HEK293 (cell line): ENCODE measurements around the gene RXFP4.

Experiments used
- CTCF ChIA-PET: fragments of 350-600 bp; formaldehyde crosslinking; extraction: SDS; loops from one replicate; lab custom pipeline; 2021; ENCODE audit warnings: antibody characterized with exemption; lab: Yijun Ruan, JAX
- POLR2A ChIA-PET: fragments of 300-600 bp; formaldehyde crosslinking; extraction: SDS; loops from one replicate; lab custom pipeline; 2020; ENCODE audit warnings: antibody characterized with exemption, inconsistent platforms; lab: Yijun Ruan, JAX
- H3K27ac ChIP-seq: fragments of 200-500 bp; sonication (Bioruptor generic); 2 replicates; pipeline ENCODE4 v1.5.1; 2014; ENCODE audit warnings: low read depth, low read length, control low read depth, inconsistent platforms; ENCODE audit errors: extremely low read depth
- H3K36me3 ChIP-seq, 2 experiments: fragments of 200-500 bp in 1 of 2; sonication (Bioruptor generic) in 1 of 2; 1 replicate in 1 of 2; 2 replicates in 1 of 2; pipeline ENCODE4 v1.5.1; 2014 to 2017; ENCODE audit warnings: inconsistent platforms in 2 of 2, low read length in 2 of 2; ENCODE audit not compliant: control insufficient read depth in 2 of 2, insufficient read depth in 1 of 2
- H3K4me1 ChIP-seq: fragments of 200-500 bp; sonication (Bioruptor generic); 2 replicates; pipeline ENCODE4 v1.5.1; 2014; ENCODE audit warnings: mild to moderate bottlenecking, low read length, inconsistent platforms; ENCODE audit not compliant: control insufficient read depth, insufficient read depth
- H3K4me3 ChIP-seq: 2 replicates; pipeline ENCODE4 v1.5.1; 2011; ENCODE audit warnings: low read depth, mild to moderate bottlenecking, control low read depth, low read length, moderate library complexity
- H3K9me3 ChIP-seq: fragments of 200-500 bp; sonication (Bioruptor generic); 2 replicates; pipeline ENCODE4 v1.5.1; 2014; ENCODE audit warnings: low read depth, low read length, inconsistent platforms; ENCODE audit not compliant: control insufficient read depth, insufficient read depth
- BCL11A ChIP-seq: fragments of 450-650 bp; formaldehyde crosslinking; IDR thresholded peaks from 2 replicates; pipeline ENCODE4 v1.5.1; 2016; ENCODE audit warnings: low read depth, missing biosample characterization, missing genetic modification characterization
- GLI2 ChIP-seq: fragments of 450-650 bp; formaldehyde crosslinking; IDR thresholded peaks from 2 replicates; pipeline ENCODE4; 2017; ENCODE audit warnings: missing biosample characterization, missing genetic modification characterization, low read depth, borderline replicate concordance
- HOXC10 ChIP-seq: sonication (generic); formaldehyde crosslinking; IDR thresholded peaks from 2 replicates; pipeline ENCODE4 v1.8.1; 2023; ENCODE audit warnings: mild to moderate bottlenecking, missing genetic modification reagents
- IKZF3 ChIP-seq: fragments of 450-650 bp; IDR thresholded peaks from 2 replicates; pipeline ENCODE4 v1.5.0; 2018; ENCODE audit warnings: missing biosample characterization, mild to moderate bottlenecking, missing genetic modification characterization, moderate library complexity
- KLF10 ChIP-seq: fragments of 450-650 bp; IDR thresholded peaks from 2 replicates; pipeline ENCODE4 v1.5.1; 2018; ENCODE audit warnings: missing biosample characterization, mild to moderate bottlenecking, missing genetic modification characterization
- KLF8 ChIP-seq: fragments of 450-650 bp; formaldehyde crosslinking; IDR thresholded peaks from 2 replicates; pipeline ENCODE4 v1.5.1; 2016; ENCODE audit warnings: missing biosample characterization, missing genetic modification characterization
- OSR2 ChIP-seq: fragments of 450-650 bp; formaldehyde crosslinking; IDR thresholded peaks from 2 replicates; pipeline ENCODE4 v1.5.1; 2016; ENCODE audit warnings: missing biosample characterization, missing genetic modification characterization
- YY1 ChIP-seq: fragments of 450-650 bp; formaldehyde crosslinking; IDR thresholded peaks from 2 replicates; pipeline ENCODE4 v1.5.1; 2018; ENCODE audit warnings: missing biosample characterization, missing genetic modification characterization
- ZBTB1 ChIP-seq: fragments of 450-650 bp; formaldehyde crosslinking; IDR thresholded peaks from 2 replicates; pipeline ENCODE4 v1.5.1; 2016; ENCODE audit warnings: missing biosample characterization, missing genetic modification characterization
- ZBTB21 ChIP-seq: fragments of 450-650 bp; formaldehyde crosslinking; IDR thresholded peaks from 2 replicates; pipeline ENCODE4 v1.5.1; 2017; ENCODE audit warnings: missing biosample characterization, missing genetic modification characterization
- ZBTB48 ChIP-seq: fragments of 450-650 bp; formaldehyde crosslinking; IDR thresholded peaks from 2 replicates; pipeline ENCODE4 v1.5.1; 2016; ENCODE audit warnings: missing biosample characterization, missing genetic modification characterization
- ZFHX2 ChIP-seq: fragments of 450-650 bp; formaldehyde crosslinking; conservative IDR thresholded peaks from 2 replicates; pipeline ENCODE4 v1.5.1; 2016; ENCODE audit warnings: missing biosample characterization, missing genetic modification characterization
- ZNF169 ChIP-seq: fragments of 450-650 bp; formaldehyde crosslinking; IDR thresholded peaks from 2 replicates; pipeline ENCODE4 v1.5.1; 2016; ENCODE audit warnings: missing biosample characterization, missing genetic modification characterization
- ZNF2 ChIP-seq: fragments of 450-650 bp; formaldehyde crosslinking; IDR thresholded peaks from 2 replicates; pipeline ENCODE4 v1.5.1; 2016; ENCODE audit warnings: missing biosample characterization, missing genetic modification characterization
- ZNF324 ChIP-seq: fragments of 450-650 bp; formaldehyde crosslinking; IDR thresholded peaks from 2 replicates; pipeline ENCODE4 v1.5.1; 2016; ENCODE audit warnings: missing biosample characterization, missing genetic modification characterization
- ZNF366 ChIP-seq: fragments of 450-650 bp; formaldehyde crosslinking; conservative IDR thresholded peaks from 2 replicates; pipeline ENCODE4 v1.5.1; 2016; ENCODE audit warnings: missing biosample characterization, missing genetic modification characterization
- ZNF510 ChIP-seq: fragments of 450-650 bp; formaldehyde crosslinking; IDR thresholded peaks from 2 replicates; pipeline ENCODE4 v1.5.1; 2018; ENCODE audit warnings: mild to moderate bottlenecking, missing genetic modification characterization, missing biosample characterization; ENCODE audit not compliant: insufficient replicate concordance
- ZNF580 ChIP-seq: fragments of 450-650 bp; formaldehyde crosslinking; IDR thresholded peaks from 2 replicates; pipeline ENCODE4 v1.5.1; 2016; ENCODE audit warnings: missing biosample characterization, missing genetic modification characterization
- ZNF629 ChIP-seq: fragments of 450-650 bp; formaldehyde crosslinking; IDR thresholded peaks from 2 replicates; pipeline ENCODE4 v1.5.1; 2017; ENCODE audit warnings: missing biosample characterization, missing genetic modification characterization
- ZNF701 ChIP-seq: fragments of 450-650 bp; formaldehyde crosslinking; IDR thresholded peaks from 2 replicates; pipeline ENCODE4 v1.5.1; 2016; ENCODE audit warnings: missing biosample characterization, missing genetic modification characterization
- ZNF785 ChIP-seq: fragments of 450-650 bp; formaldehyde crosslinking; IDR thresholded peaks from 2 replicates; pipeline ENCODE4 v1.5.1; 2016; ENCODE audit warnings: missing biosample characterization, missing genetic modification characterization
- ZSCAN16 ChIP-seq: fragments of 450-650 bp; formaldehyde crosslinking; IDR thresholded peaks from 2 replicates; pipeline ENCODE4 v1.5.1; 2016; ENCODE audit warnings: missing biosample characterization, missing genetic modification characterization
- TF ChIP-seq, protein P1 (sequence below): fragments of 450-650 bp; formaldehyde crosslinking; IDR thresholded peaks from 2 replicates; pipeline ENCODE4 v1.5.1; 2016; ENCODE audit warnings: missing biosample characterization, missing genetic modification characterization
- TF ChIP-seq, protein P2 (sequence below): fragments of 450-650 bp; formaldehyde crosslinking; IDR thresholded peaks from 2 replicates; pipeline ENCODE4 v1.5.1; 2016; ENCODE audit warnings: missing biosample characterization, missing genetic modification characterization, borderline replicate concordance

Gene RXFP4

DNA sequence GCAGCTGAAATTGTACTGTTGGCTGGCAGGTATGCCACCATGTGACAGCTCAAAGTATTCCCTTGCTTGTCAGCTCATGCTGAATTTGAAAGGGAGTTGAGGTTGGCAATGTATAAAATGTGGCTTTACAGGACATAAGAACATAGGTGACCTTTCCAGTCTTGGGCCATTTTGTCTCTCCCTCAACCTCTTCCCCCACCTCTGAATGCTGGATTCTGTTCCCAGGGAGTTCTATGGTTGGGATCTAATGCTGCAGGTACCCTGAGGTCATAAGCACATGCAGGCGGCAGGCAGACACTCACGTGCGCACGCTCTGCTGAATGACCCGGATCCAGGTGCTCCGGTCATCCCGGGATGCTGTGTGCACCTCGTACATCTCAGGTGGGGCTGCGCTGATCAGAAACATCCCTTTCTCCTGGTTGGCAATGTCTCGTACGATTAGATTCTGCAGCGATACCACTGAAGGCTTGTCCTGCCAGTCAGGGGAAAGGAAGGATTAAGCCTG is 16.0 kb downstream of the RXFP4 start (continued):
- TF ChIP-seq YY1 (tag by site-specific recombination), result no peak

DNA sequence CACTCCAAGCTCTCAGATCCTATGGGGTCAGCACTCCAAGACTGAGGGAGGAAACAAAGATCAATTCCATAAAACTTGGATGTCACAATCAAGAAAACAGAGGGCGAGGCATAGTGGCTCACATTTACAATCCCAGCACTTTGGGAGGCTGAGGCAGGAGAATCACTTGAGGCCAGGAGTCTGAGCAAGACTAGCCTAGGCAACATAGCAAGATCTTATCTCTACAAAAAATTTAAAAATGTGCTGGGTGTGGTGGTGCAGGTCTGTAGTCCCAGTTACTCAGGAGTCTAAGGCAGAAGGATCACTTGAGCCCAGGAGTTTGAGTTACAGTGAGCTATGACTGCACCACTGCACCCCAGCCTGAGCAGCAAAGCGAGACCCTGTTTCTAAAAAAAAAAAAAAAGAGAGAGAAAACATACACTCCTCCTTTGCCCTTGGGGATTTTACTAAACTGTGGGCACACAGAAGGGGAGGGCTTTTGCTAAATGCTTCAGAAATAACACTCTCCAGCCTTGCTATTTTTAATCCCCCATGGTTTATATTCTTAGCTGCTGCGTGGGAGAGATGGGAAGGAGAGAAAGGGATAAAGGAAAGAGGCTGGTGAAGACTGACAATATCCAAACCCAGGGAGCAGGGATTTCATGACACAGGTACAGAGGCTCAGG is 18.8 kb downstream of the RXFP4 start:
- Histone ChIP-seq H3K36me3 (peaks cover 63 to 84% of the 10 kb centered on the region in 2 experiments), H3K9me3 (no peaks in the 10 kb centered on the region), H3K27ac (no peak overlapping the region), H3K4me3 (no peak overlapping the region), H3K4me1 (no peaks in the 10 kb centered on the region)
- TF ChIP-seq ZNF580 (tag by site-specific recombination), result no peak
- TF ChIP-seq ZNF701, result no peak
- no peak for TF ChIP-seq ZNF324 (tag by site-specific recombination)
- no peak for TF ChIP-seq GLI2 (tag by site-specific recombination)
- no peak for TF ChIP-seq KLF10
- TF ChIP-seq KLF8 (tag by site-specific recombination), result no peak
- TF ChIP-seq ZNF169 (tag by site-specific recombination), result no peak
- no peak for TF ChIP-seq ZFHX2 (tag by site-specific recombination)
- TF ChIP-seq ZNF785, result no peak
- TF ChIP-seq ZBTB48 (tag by site-specific recombination), result no peak
- no peak for TF ChIP-seq ZSCAN16
- no peak for TF ChIP-seq YY1 (tag by site-specific recombination)
- no peak for TF ChIP-seq ZNF2
- no peak for TF ChIP-seq BCL11A (tag by site-specific recombination)
- TF ChIP-seq IKZF3, result no peak
- TF ChIP-seq ZNF366 (tag by site-specific recombination), result no peak
- TF ChIP-seq ZBTB21 (tag by site-specific recombination), result no peak
- TF ChIP-seq, protein P1, sequence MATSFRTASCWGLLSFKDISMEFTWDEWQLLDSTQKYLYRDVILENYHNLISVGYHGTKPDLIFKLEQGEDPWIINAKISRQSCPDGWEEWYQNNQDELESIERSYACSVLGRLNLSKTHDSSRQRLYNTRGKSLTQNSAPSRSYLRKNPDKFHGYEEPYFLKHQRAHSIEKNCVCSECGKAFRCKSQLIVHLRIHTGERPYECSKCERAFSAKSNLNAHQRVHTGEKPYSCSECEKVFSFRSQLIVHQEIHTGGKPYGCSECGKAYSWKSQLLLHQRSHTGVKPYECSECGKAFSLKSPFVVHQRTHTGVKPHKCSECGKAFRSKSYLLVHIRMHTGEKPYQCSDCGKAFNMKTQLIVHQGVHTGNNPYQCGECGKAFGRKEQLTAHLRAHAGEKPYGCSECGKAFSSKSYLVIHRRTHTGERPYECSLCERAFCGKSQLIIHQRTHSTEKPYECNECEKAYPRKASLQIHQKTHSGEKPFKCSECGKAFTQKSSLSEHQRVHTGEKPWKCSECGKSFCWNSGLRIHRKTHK, result no peak
- TF ChIP-seq ZNF510 (tag by site-specific recombination), result no peak
- ChIA-PET CTCF (interaction anchor here (0.6 to 1.0 kb wide), 3 partner anchors 16 to 22 kb away, joined by 4 to 5 read pairs (median 4); no protein-coding TSS in a partner anchor), POLR2A (interaction anchor here (1.0 to 3.2 kb wide), 2 partner anchors 16 to 17 kb away, joined by 3 to 11 read pairs; no protein-coding TSS in a partner anchor)

DNA sequence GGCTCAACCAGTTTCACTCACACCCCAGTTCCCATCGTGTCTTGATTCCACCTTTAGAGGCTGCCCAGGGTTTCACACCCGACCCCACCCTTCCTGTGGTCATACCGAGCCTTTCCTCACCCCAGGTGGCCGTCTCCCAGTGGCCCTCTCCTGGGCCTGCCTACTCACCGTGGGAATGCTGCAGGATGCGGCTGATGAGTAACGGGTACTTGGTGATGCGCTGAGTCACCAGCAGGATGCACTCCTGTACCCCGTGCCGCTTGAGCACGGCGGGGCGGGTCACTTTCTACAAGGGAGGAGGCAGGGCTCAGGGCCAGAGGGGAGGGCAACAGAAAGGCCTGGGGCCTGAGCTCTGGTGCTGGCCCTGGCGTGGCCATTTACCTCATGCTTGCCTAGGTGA is 20.5 kb downstream of the RXFP4 start:
- Histone ChIP-seq H3K9me3 (no peaks in the 10 kb centered on the region), H3K4me1 (no peaks in the 10 kb centered on the region), H3K4me3 (no peak overlapping the region), H3K36me3 (peaks cover 49 to 88% of the 10 kb centered on the region in 2 experiments), H3K27ac (no peak overlapping the region)
- POLR2A ChIA-PET, result interaction anchor here (1.2 to 3.2 kb wide), 4 partner anchors 14 to 28 kb away, joined by 3 to 11 read pairs (median 8); partner anchors contain the start of gene ARHGEF2
- CTCF ChIA-PET, result interaction anchor here (1.1 to 2.4 kb wide), 6 partner anchors 15 to 105 kb away, joined by 3 to 12 read pairs (median 6); no protein-coding TSS in a partner anchor
- TF ChIP-seq ZNF629 (tag by site-specific recombination) (0 out of 2 replicates have a peak, but pooled peaks have one; percentile 23), HOXC10 (CRISPR knock-in tag) (no peak), OSR2 (tag by site-specific recombination) (peak; percentile 27; the same call in 1 of the 2 replicates), ZBTB1 (no peak)
- TF ChIP-seq, protein P2, sequence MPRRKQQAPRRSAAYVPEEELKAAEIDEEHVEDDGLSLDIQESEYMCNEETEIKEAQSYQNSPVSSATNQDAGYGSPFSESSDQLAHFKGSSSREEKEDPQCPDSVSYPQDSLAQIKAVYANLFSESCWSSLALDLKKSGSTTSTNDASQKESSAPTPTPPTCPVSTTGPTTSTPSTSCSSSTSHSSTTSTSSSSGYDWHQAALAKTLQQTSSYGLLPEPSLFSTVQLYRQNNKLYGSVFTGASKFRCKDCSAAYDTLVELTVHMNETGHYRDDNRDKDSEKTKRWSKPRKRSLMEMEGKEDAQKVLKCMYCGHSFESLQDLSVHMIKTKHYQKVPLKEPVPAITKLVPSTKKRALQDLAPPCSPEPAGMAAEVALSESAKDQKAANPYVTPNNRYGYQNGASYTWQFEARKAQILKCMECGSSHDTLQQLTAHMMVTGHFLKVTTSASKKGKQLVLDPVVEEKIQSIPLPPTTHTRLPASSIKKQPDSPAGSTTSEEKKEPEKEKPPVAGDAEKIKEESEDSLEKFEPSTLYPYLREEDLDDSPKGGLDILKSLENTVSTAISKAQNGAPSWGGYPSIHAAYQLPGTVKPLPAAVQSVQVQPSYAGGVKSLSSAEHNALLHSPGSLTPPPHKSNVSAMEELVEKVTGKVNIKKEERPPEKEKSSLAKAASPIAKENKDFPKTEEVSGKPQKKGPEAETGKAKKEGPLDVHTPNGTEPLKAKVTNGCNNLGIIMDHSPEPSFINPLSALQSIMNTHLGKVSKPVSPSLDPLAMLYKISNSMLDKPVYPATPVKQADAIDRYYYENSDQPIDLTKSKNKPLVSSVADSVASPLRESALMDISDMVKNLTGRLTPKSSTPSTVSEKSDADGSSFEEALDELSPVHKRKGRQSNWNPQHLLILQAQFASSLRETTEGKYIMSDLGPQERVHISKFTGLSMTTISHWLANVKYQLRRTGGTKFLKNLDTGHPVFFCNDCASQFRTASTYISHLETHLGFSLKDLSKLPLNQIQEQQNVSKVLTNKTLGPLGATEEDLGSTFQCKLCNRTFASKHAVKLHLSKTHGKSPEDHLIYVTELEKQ (tag by site-specific recombination), result no peak
